GM21423 (cell line): Measurements from ENCODE around the gene PRKD1.

Source experiments
- ATAC-seq: cut with Tn5 transposase; IDR thresholded peaks from one replicate; pipeline ENCODE4 v1.9.1; 2021; ENCODE audit warnings: mild to moderate bottlenecking, moderate library complexity; ENCODE audit not compliant: unreplicated experiment

Gene PRKD1

DNA sequence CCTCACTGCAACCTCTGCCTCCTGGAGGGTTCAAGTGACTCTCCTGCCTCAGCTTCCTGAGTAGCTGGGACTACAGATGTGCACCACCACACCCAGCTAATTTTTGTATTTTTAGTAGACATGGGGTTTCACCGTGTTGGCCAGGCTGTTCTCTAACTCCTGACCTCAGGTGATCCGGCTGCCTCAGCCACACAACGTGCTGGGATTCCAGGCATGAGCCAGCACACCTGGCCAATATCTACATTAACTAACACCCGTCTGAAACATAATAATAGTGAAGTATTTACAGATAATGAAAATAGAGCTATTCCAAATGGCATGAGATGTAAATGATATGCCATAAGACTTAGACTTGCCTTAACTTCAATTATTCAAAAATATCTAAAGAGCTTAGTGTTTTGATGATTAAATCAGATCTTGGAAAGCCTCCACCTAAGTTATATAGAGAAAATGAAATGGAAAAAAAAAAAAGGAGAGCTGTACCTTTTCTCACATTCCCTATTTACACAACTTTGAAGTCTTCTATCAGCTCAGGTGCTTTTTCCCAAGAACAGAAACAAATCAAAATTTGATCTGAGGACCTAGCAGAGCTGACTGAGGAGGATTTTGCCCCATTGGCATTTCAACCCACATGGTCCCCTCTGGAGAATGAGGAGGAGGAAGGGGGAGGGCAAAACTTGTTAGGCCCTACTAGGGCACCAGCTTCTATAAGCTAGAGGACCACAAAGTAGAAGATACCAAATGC, 309.2 kb downstream of the PRKD1 start:
- no peak for ATAC-seq

- ATAC-seq = no peak
These were observed 310.7 kb downstream of the PRKD1 start for GRCh38 chr14:29616922-29617321.

- no peak for ATAC-seq
These were observed 318.8 kb downstream of the PRKD1 start for GRCh38 chr14:29608861-29609260.

- no peak for ATAC-seq
These were observed 320.5 kb downstream of the PRKD1 start for GRCh38 chr14:29607169-29607568.

- ATAC-seq = no peak
These were observed 324.0 kb downstream of the PRKD1 start for GRCh38 chr14:29603696-29604095.

DNA sequence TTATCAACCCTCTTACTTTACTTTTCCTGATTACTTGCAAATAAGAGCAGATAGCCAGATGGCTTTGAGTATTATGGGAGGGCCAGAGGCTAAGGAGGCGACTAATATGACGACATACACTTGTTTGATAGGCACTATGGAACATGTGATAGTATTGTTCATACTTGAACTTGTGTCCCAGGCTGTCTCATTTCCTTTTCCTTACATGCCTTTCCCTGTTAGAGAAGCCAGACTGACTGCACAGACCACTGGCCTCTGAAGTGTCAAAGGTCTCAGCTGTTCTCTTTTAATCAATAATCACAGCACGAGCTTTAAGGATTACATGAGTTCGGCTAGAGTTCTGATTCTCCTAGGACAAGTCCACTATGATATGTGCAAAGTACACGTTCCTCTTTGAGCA, 326.0 kb downstream of the PRKD1 start:
- ATAC-seq = no peak

GRCh38 chr14:29587761-29588470, 339.7 kb downstream of the PRKD1 start:
- no peak for ATAC-seq

DNA sequence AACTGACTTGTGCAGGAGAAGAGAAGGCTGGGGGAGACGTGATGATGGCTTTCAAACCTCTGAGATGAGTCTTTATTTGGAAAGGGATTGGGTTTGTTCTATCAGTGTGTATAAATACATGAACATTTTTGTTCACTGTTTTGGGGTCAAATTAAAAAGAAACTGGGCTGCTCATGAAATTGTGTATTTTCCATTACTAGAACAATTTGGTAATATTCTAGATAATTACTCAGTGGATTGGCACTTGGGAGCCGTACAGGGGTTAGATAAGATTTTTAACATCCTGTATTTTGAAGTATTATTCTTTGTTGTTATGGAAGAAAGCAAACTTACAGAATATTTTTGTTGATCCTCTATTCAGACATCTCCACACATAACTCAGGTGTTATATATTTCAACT, 340.6 kb downstream of the PRKD1 start:
- ATAC-seq = no peak

DNA sequence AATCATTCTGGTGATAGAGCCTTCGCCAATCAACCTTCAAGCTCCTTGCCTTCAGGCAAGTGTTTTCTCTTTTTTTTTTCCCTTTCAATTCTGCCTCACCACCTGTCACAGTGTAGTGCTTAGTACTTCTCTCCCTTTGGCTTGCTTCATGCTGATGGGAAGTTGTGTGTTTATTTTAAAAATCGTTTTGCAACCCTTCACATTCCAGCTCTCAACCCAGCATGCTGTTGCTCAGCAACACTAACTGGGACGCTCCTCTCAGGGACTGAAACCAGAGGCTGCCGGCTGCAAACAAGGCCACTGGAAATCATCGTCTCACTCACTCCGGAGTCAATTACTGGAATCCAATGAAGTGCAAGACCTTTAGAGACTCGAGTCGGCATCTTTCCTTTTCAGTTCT, 342.7 kb downstream of the PRKD1 start:
- ATAC-seq = no peak

- no peak for ATAC-seq
These were observed 346.9 kb downstream of the PRKD1 start for GRCh38 chr14:29580763-29581162.

DNA sequence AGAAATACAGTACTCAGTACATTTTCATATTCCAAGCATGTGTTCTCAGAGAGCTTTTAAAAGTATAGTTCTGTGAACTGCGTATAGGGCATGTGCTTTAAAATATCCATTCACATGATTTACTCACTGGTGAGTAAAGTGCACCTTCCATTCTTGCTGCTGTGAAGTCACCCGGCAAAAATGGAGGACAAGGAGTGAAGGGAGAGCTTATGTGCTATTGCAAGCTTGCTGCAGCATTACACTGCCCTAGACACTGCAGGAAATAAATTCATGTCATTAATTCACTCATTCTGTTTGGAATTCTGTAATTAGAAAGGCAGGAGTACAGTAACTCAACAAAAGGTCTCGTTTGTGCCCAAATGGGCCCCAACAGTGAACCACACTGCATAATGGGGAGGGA, 347.8 kb downstream of the PRKD1 start:
- no peak for ATAC-seq

GRCh38 chr14:29576927-29577326, 350.7 kb downstream of the PRKD1 start:
- ATAC-seq = no peak

DNA sequence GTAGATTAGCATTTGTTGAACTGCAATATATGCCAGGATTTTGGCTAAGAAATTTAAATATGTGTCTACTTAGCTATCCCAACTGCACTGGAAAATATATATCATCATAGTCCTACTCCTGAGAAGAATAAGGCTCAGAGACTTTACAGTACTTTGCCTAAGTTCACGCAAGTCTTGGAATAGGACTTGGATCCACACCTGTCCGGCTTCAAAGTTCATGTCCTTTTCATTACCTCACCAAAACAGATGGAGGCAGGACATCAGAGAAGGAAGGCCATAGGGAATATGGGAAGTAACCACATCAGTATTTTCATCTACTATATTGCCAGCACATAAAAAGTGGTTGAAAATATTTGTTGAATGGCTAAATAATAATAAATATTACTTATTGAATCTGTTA, 358.5 kb downstream of the PRKD1 start:
- ATAC-seq = no peak

GRCh38 chr14:29566194-29566593, 361.5 kb downstream of the PRKD1 start:
- ATAC-seq = no peak

- ATAC-seq = no peak
These were observed 369.1 kb downstream of the PRKD1 start for GRCh38 chr14:29558516-29558915.

DNA sequence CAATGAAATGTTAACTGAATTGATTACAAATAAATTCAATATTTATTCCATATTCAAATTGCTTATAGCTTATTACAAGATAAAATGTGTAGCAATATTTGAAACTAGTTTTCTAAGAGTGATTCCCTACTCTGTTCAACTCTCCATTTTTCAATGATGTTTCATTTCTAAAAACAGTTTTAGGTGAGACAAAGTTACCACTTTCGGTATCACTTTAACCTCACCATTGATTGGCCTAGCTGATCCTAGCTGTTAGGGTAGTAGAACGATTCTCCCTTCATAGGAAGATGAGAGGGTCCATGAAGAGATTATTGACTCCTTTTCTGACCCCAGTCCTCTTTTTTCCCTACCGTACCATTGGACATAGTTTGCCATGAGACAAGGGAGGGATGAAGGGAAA, 373.3 kb downstream of the PRKD1 start:
- no peak for ATAC-seq

- no peak for ATAC-seq
These were observed 374.2 kb downstream of the PRKD1 start for GRCh38 chr14:29553427-29553826.

- peak; percentile 77 for ATAC-seq
These were observed 378.7 kb downstream of the PRKD1 start for GRCh38 chr14:29548948-29549370.

DNA sequence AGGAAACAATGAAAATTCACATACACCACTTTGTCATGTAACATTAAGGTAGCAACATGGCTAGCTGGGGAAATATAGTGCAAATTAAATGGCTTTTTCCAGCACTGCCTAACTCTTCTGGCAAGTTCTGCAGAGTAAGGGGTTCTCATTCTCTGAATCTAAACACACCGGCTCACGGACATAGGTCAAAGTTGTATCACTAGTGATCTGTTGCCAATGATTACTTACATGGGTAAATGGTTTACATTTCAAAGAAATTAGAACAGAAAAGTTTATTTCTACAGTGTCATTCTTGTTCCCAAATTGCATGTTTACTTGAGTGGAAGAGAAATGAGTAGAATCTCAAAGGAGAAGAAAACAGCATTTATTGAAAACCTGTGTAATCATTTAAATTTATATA, 381.9 kb downstream of the PRKD1 start:
- ATAC-seq = no peak

DNA sequence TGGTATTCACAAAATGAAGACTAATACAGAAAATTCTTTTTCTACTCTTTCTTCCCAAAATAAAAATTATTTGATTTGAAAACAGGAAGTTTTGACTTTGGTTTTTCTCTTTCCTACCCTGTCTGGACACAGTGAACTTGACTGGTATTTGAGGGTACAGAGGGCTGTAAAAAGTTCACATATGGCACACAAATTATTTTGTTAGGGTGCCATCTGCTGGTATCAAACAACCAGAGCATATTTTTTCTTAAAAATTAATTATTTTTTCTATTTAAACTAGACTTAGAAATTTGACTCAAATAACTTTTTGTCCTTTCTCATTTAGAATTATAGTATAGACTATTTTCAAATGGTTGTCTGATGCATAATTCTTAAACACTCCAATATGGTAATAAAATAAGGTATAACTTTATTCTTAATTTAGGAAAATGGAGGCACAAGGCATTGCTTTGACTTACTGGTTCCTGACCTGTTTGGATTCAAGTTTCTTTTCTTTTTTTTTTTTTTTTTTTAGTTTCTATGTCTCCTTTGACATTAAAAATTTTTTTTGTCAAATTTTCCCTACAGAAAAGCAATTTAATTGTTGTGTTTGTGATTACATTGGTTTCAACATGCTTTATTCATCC, 390.6 kb downstream of the PRKD1 start:
- ATAC-seq = no peak

GRCh38 chr14:29529418-29529817, 398.2 kb downstream of the PRKD1 start:
- no peak for ATAC-seq

GRCh38 chr14:29528889-29529288, 398.8 kb downstream of the PRKD1 start:
- no peak for ATAC-seq
